Astrocyte (in vitro differentiated cells and primary cell): ENCODE results near the gene GNL2.

Experiments
- CTCF ChIP-seq: IDR thresholded peaks from 2 replicates; pipeline ENCODE4 v1.5.1; 2011; ENCODE audit warnings: low read depth, mild to moderate bottlenecking, inconsistent platforms, low read length, moderate library complexity; ENCODE audit not compliant: insufficient read depth
- EZH2 ChIP-seq: IDR thresholded peaks from 2 replicates; pipeline ENCODE4 v1.6.1; 2012; ENCODE audit warnings: mild to moderate bottlenecking, low read length, inconsistent platforms; ENCODE audit not compliant: insufficient read depth

GRCh38 chr1:37621326-37621870 is 25.7 kb upstream of the GNL2 start:
- TF ChIP-seq CTCF, result no peak
- TF ChIP-seq EZH2, result no peak
